HG03135 (cell line): ENCODE measurements around the gene ETS1.

Source experiments
- ATAC-seq: cut with Tn5 transposase; IDR thresholded peaks from one replicate; pipeline ENCODE4 v1.9.1; 2021; ENCODE audit warnings: mild to moderate bottlenecking, moderate library complexity; ENCODE audit not compliant: unreplicated experiment

Gene ETS1

GRCh38 chr11:128490092-128490491 lies 97.3 kb downstream of the ETS1 start:
- no peak for ATAC-seq

GRCh38 chr11:128488471-128488870 lies 98.9 kb downstream of the ETS1 start:
- no peak for ATAC-seq

- ATAC-seq = no peak
These were observed 99.4 kb downstream of the ETS1 start for GRCh38 chr11:128487978-128488377.

- no peak for ATAC-seq
These were observed 103.2 kb downstream of the ETS1 start for GRCh38 chr11:128484172-128484571.

- peak; percentile 57 for ATAC-seq
These were observed 104.1 kb downstream of the ETS1 start for GRCh38 chr11:128483211-128483788.

- peak; percentile 39 for ATAC-seq
These were observed 104.7 kb downstream of the ETS1 start for GRCh38 chr11:128482512-128483191.

GRCh38 chr11:128482092-128482491 lies 105.3 kb downstream of the ETS1 start:
- ATAC-seq = no peak

GRCh38 chr11:128481135-128481534 lies 106.2 kb downstream of the ETS1 start:
- no peak for ATAC-seq

GRCh38 chr11:128480665-128481064 lies 106.7 kb downstream of the ETS1 start:
- no peak for ATAC-seq

GRCh38 chr11:128480066-128480465 lies 107.3 kb downstream of the ETS1 start:
- ATAC-seq = no peak

- ATAC-seq = no peak
These were observed 108.2 kb downstream of the ETS1 start for GRCh38 chr11:128479144-128479543.

GRCh38 chr11:128478305-128478704 lies 109.1 kb downstream of the ETS1 start:
- ATAC-seq = no peak

- no peak for ATAC-seq
These were observed 109.5 kb downstream of the ETS1 start for GRCh38 chr11:128477811-128478210.

- no peak for ATAC-seq
These were observed 110.1 kb downstream of the ETS1 start for GRCh38 chr11:128477278-128477677.

GRCh38 chr11:128476729-128477128 lies 110.6 kb downstream of the ETS1 start:
- no peak for ATAC-seq

- no peak for ATAC-seq
These were observed 111.3 kb downstream of the ETS1 start for GRCh38 chr11:128476049-128476448.

- no peak for ATAC-seq
These were observed 113.1 kb downstream of the ETS1 start for GRCh38 chr11:128474036-128474874.

GRCh38 chr11:128473636-128474035 lies 113.7 kb downstream of the ETS1 start:
- no peak for ATAC-seq

- ATAC-seq = peak; percentile 40
These were observed 114.9 kb downstream of the ETS1 start for GRCh38 chr11:128472128-128473089.

- ATAC-seq = peak; percentile 47
These were observed 116.2 kb downstream of the ETS1 start for GRCh38 chr11:128471138-128471661.
